IMR-90 (cell line): ENCODE measurements around the gene CPLX1. TPM values are rescaled to one million over a fixed set of nuclear protein-coding genes. Genes with fewer than 3 reads are reported as not detected.

ENCODE experiments used
- ATAC-seq: fragments of 200-7000 bp; cut with Tn5 transposase; 2 replicates; pipeline ENCODE4 v1.9.1; 2020; ENCODE audit warnings: low read depth, mild to moderate bottlenecking, moderate library complexity
- BruUV-seq: library from RNA; stranded (reverse); fragments of 400-500 nt; replicated peaks from 2 replicates; lab custom pipeline; 2021; lab: Mats Ljungman, UMichigan
- CTCF ChIA-PET: fragments of 300-600 bp; formaldehyde crosslinking; extraction: SDS; loops from one replicate; lab custom pipeline; 2021; ENCODE audit warnings: antibody characterized with exemption; lab: Yijun Ruan, JAX
- POLR2A ChIA-PET: fragments of 300-600 bp; sonication (Branson Sonifier 250); formaldehyde crosslinking; loops from one replicate; lab custom pipeline; 2022; ENCODE audit warnings: antibody characterized with exemption; ENCODE audit not compliant: unreplicated experiment; lab: Charles Lee
- DNase-seq: peaks from one replicate; pipeline ENCODE4 v3.0.0; 2013
- H2AFZ ChIP-seq: replicated peaks from 2 replicates; pipeline ENCODE3; 2013; ENCODE audit warnings: low read length, mild to moderate bottlenecking; ENCODE audit not compliant: poor library complexity
- H2AK5ac ChIP-seq: 2 replicates; pipeline ENCODE4 v1.6.1; 2013; ENCODE audit warnings: low read depth, low read length, inconsistent platforms
- H2AK9ac ChIP-seq: replicated peaks from 2 replicates; pipeline ENCODE3; 2013; ENCODE audit warnings: mild to moderate bottlenecking, low read depth, low read length, moderate library complexity; ENCODE audit not compliant: poor library complexity
- H2BK120ac ChIP-seq: 2 replicates; pipeline ENCODE4 v1.6.1; 2013; ENCODE audit warnings: low read depth, low read length, inconsistent platforms
- H2BK15ac ChIP-seq: 3 replicates; pipeline ENCODE4 v1.6.1; 2013; ENCODE audit warnings: low read depth, low read length, inconsistent platforms
- H2BK20ac ChIP-seq: 2 replicates; pipeline ENCODE4 v1.6.1; 2013; ENCODE audit warnings: low read depth, mild to moderate bottlenecking, inconsistent platforms, low read length, moderate library complexity
- H2BK5ac ChIP-seq: 2 replicates; pipeline ENCODE4 v1.6.1; 2013; ENCODE audit warnings: mild to moderate bottlenecking, low read depth, low read length, inconsistent platforms; ENCODE audit not compliant: poor library complexity, severe bottlenecking
- H3K14ac ChIP-seq: replicated peaks from 2 replicates; pipeline ENCODE4 v1.6.1; 2013; ENCODE audit warnings: low read depth, low read length, inconsistent platforms
- H3K18ac ChIP-seq: 2 replicates; pipeline ENCODE4 v1.6.1; 2013; ENCODE audit warnings: low read depth, low read length, control low read depth
- H3K23ac ChIP-seq: 2 replicates; pipeline ENCODE4 v1.6.1; 2013; ENCODE audit warnings: low read depth, low read length, inconsistent platforms
- H3K27ac ChIP-seq: 2 replicates; pipeline ENCODE4 v1.5.1; 2013; ENCODE audit warnings: mild to moderate bottlenecking, control low read depth, low read length; ENCODE audit not compliant: insufficient read depth
- H3K27me3 ChIP-seq: 2 replicates; pipeline ENCODE4 v1.6.1; 2013; ENCODE audit warnings: low read length; ENCODE audit not compliant: control insufficient read depth, insufficient read depth
- H3K36me3 ChIP-seq: 2 replicates; pipeline ENCODE4 v1.6.1; 2013; ENCODE audit warnings: low read length, mixed read lengths; ENCODE audit not compliant: control insufficient read depth, insufficient read depth
- H3K4ac ChIP-seq: 2 replicates; pipeline ENCODE4 v1.6.1; 2013; ENCODE audit warnings: low read depth, low read length, inconsistent platforms
- H3K4me1 ChIP-seq: 2 replicates; pipeline ENCODE4 v1.6.1; 2013; ENCODE audit warnings: low read length, mixed read lengths; ENCODE audit not compliant: control insufficient read depth, insufficient read depth
- H3K4me2 ChIP-seq: 2 replicates; pipeline ENCODE4 v1.6.1; 2013; ENCODE audit warnings: low read depth, mild to moderate bottlenecking, control low read depth, low read length, moderate library complexity
- H3K4me3 ChIP-seq: 2 replicates; pipeline ENCODE4 v1.5.1; 2013; ENCODE audit warnings: low read depth, mild to moderate bottlenecking, control low read depth, low read length, moderate library complexity; ENCODE audit not compliant: insufficient read depth
- H3K56ac ChIP-seq: 2 replicates; pipeline ENCODE4 v1.6.1; 2013; ENCODE audit warnings: low read length, inconsistent platforms; ENCODE audit not compliant: insufficient read depth; ENCODE audit errors: extremely low read depth
- H3K79me1 ChIP-seq, 2 experiments: 2 replicates each; pipeline ENCODE4 v1.6.1; 2013; ENCODE audit warnings: low read length in 2 of 2, inconsistent platforms in 1 of 2, low read depth in 1 of 2
- H3K9ac ChIP-seq: 2 replicates; pipeline ENCODE4 v1.6.1; 2013; ENCODE audit warnings: low read depth, low read length, control low read depth
- H3K9me1 ChIP-seq: 2 replicates; pipeline ENCODE4 v1.6.1; 2013; ENCODE audit warnings: low read length, inconsistent platforms; ENCODE audit not compliant: insufficient read depth
- H3K9me3 ChIP-seq: 2 replicates; pipeline ENCODE4 v1.6.1; 2013; ENCODE audit warnings: low read length; ENCODE audit not compliant: control insufficient read depth, insufficient read depth
- H4K20me1 ChIP-seq: 2 replicates; pipeline ENCODE4 v1.6.1; 2013; ENCODE audit warnings: low read length, inconsistent platforms; ENCODE audit not compliant: insufficient read depth
- H4K5ac ChIP-seq: 2 replicates; pipeline ENCODE4 v1.6.1; 2013; ENCODE audit warnings: mild to moderate bottlenecking, low read depth, low read length, control low read depth
- H4K8ac ChIP-seq, 2 experiments: 2 replicates each; pipeline ENCODE4 v1.6.1; 2013; ENCODE audit warnings: low read depth in 2 of 2, low read length in 2 of 2, control low read depth in 1 of 2, inconsistent platforms in 1 of 2
- H4K91ac ChIP-seq: 2 replicates; pipeline ENCODE4 v1.6.1; 2013; ENCODE audit warnings: low read depth, low read length, inconsistent platforms; ENCODE audit not compliant: insufficient read depth
- FOS ChIP-seq: fragments of 150-350 bp; IDR thresholded peaks from 2 replicates; pipeline ENCODE4 v1.6.1; 2016; ENCODE audit warnings: low read depth, low read length
- MAZ ChIP-seq: IDR thresholded peaks from 2 replicates; pipeline ENCODE4 v1.6.1; 2012; ENCODE audit warnings: low read depth, mild to moderate bottlenecking, low read length, improper control_type of control experiment, moderate library complexity, borderline replicate concordance
- POLR2A ChIP-seq: IDR thresholded peaks from 2 replicates; pipeline ENCODE4 v1.6.1; 2012; ENCODE audit warnings: mild to moderate bottlenecking, low read depth, low read length
- RAD21 ChIP-seq: IDR thresholded peaks from 2 replicates; pipeline ENCODE4 v1.6.1; 2012; ENCODE audit warnings: low read length, improper control_type of control experiment
- WGBS, 2 experiments: methylation state at CpG; one replicate each; pipeline versions ENCODE4 v1.1.5 to v1.1.7; 2013; ENCODE audit warnings: missing lambda C conversion rate in 2 of 2; ENCODE audit not compliant: insufficient read length in 1 of 2; ENCODE audit errors: extremely low coverage in 2 of 2; 5-methylcytosine and 5-hydroxymethylcytosine counted together
- dilution Hi-C: fragments of 300-500 bp; cut with HindIII; formaldehyde crosslinking; loops from one replicate; pipeline ENCODE4 v1.14.3; 2018; ENCODE audit warnings: low sequenced_read_pairs; ENCODE audit not compliant: unreplicated experiment
- in situ Hi-C: fragments of 300-500 bp; cut with MboI; formaldehyde crosslinking; loops from 3 replicates; pipeline ENCODE4 v1.14.3; 2019; ENCODE audit warnings: low sequenced_read_pairs, inconsistent platforms, mixed read lengths
- intact Hi-C: fragments of 100-400 bp; cut with micrococcal nuclease; formaldehyde crosslinking; loops from 2 replicates; pipeline ENCODE4 v1.10.0; 2022
- polyA plus RNA-seq, 3 experiments: library from polyadenylated mRNA; depleted of rRNA; stranded (reverse); fragments of >200 nt; gene quantifications; 2 replicates each; pipeline ENCODE4 v1.2.3, GENCODE V29; 2012; ENCODE audit warnings: low replicate concordance in 1 of 3
- total RNA-seq: library from RNA; depleted of rRNA; stranded (reverse); fragments of >200 nt; gene quantifications from 2 replicates; pipeline ENCODE4 v1.2.3, GENCODE V29; 2012
- TF ChIP-seq, protein P1 (sequence below): conservative IDR thresholded peaks from 2 replicates; pipeline ENCODE4 v1.5.1; 2012; ENCODE audit warnings: mild to moderate bottlenecking, low read depth, low read length, improper control_type of control experiment

The CPLX1 gene
- total and polyA plus RNA-seq, 2 of the 4 experiments (the other 2 are of a cell fraction): 0.05 TPM; not detected in 1

DNA sequence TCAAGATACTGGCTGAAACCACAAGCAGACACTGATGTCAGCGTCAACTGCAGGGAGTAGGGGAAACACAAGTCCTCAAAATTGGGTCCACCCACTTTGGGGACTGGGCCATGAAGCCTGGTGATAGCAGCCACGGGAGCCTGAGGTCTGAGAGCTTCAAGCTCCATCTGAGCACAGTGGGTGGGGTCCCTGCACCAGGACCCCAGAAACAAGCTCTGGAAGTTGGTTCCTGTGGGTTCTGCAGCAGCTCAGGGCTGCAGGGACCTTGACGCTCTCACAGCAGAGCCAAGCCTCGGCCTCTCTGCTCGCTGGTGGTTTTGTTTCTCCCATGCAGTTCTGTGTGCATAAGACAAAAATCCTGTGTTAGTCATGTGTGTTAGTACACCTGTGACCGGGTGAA, 54.5 kb downstream of the CPLX1 start:
- intact Hi-C loops: no loop called here
- Histone ChIP-seq H2BK15ac (no peak overlapping the region), H3K27me3 (no peaks in the 10 kb centered on the region), H4K20me1 (peaks cover 97% of the 10 kb centered on the region), H3K27ac (no peak overlapping the region), H3K4ac (no peak overlapping the region), H2BK20ac (no peak overlapping the region), H4K91ac (no peak overlapping the region), H3K9ac (no peak overlapping the region), H3K4me1 (peaks cover 2% of the 10 kb centered on the region), H4K8ac (no peak overlapping the region), H4K5ac (no peak overlapping the region), H3K14ac (no peak overlapping the region), H3K56ac (no peak overlapping the region), H3K79me1 (peaks cover 32 to 73% of the 10 kb centered on the region in 2 experiments), H3K9me1 (peaks cover 7% of the 10 kb centered on the region), H3K23ac (no peak overlapping the region), H2AK5ac (no peak overlapping the region), H3K4me2 (no peak overlapping the region), H2AK9ac (no peak overlapping the region), H2BK120ac (no peak overlapping the region), H3K4me3 (no peak overlapping the region), H2AFZ (no peak overlapping the region), H3K36me3 (peaks cover 55% of the 10 kb centered on the region), H2BK5ac (no peak overlapping the region), H3K9me3 (no peaks in the 10 kb centered on the region), H3K18ac (no peak overlapping the region)
- in situ Hi-C loops: no loop called here
- ATAC-seq (no peak), DNase-seq (no peak)
- ChIA-PET POLR2A (no interaction called here), CTCF (no interaction called here)
- TF ChIP-seq, protein P1, sequence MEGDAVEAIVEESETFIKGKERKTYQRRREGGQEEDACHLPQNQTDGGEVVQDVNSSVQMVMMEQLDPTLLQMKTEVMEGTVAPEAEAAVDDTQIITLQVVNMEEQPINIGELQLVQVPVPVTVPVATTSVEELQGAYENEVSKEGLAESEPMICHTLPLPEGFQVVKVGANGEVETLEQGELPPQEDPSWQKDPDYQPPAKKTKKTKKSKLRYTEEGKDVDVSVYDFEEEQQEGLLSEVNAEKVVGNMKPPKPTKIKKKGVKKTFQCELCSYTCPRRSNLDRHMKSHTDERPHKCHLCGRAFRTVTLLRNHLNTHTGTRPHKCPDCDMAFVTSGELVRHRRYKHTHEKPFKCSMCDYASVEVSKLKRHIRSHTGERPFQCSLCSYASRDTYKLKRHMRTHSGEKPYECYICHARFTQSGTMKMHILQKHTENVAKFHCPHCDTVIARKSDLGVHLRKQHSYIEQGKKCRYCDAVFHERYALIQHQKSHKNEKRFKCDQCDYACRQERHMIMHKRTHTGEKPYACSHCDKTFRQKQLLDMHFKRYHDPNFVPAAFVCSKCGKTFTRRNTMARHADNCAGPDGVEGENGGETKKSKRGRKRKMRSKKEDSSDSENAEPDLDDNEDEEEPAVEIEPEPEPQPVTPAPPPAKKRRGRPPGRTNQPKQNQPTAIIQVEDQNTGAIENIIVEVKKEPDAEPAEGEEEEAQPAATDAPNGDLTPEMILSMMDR: no peak
- TF ChIP-seq POLR2A (no peak), RAD21 (no peak), FOS (no peak), MAZ (no peak)
- 89% methylated on average over 4 of the region's 6 CpGs; no CpG with 5 or more reads in 1 of the 2 experiments for WGBS, 2 experiments
- no TSS peak for BruUV-seq
- dilution Hi-C loops: no loop called here
